Loucy (cell line): ENCODE data around the gene VILL.

Source experiments
- EZH2phosphoT487 ChIP-seq: fragments of 200-600 bp; IDR thresholded peaks from 2 replicates; pipeline ENCODE4 v1.6.1; 2018; ENCODE audit warnings: antibody characterized with exemption, mild to moderate bottlenecking, moderate library complexity, borderline replicate concordance
- TF ChIP-seq, protein P1 (sequence below): fragments of 200-600 bp; sonication (generic); conservative IDR thresholded peaks from 2 replicates; pipeline ENCODE4 v1.5.1; 2014; ENCODE audit warnings: mild to moderate bottlenecking, antibody characterized with exemption, low read length

DNA sequence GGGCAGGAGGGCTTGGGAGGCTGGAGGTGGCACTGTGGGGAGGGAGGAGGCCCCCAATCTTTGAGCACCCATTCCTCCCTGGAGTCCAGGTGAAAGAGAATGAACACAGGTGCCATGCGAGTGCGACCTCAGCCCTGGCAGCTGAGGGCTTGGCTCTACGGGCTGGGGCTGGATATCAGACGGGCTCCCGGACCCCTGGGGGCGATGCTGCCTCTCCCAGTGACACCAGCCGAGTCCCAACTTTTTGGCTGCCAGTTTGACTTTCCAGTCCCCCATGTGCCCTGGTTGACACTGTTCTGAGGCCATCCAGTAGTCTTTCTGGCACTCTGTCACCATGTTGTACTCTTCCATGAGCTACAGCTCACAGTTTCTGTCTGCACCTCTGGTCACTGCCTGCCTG lies 1.2 kb downstream of the VILL start:
- TF ChIP-seq, protein P1, sequence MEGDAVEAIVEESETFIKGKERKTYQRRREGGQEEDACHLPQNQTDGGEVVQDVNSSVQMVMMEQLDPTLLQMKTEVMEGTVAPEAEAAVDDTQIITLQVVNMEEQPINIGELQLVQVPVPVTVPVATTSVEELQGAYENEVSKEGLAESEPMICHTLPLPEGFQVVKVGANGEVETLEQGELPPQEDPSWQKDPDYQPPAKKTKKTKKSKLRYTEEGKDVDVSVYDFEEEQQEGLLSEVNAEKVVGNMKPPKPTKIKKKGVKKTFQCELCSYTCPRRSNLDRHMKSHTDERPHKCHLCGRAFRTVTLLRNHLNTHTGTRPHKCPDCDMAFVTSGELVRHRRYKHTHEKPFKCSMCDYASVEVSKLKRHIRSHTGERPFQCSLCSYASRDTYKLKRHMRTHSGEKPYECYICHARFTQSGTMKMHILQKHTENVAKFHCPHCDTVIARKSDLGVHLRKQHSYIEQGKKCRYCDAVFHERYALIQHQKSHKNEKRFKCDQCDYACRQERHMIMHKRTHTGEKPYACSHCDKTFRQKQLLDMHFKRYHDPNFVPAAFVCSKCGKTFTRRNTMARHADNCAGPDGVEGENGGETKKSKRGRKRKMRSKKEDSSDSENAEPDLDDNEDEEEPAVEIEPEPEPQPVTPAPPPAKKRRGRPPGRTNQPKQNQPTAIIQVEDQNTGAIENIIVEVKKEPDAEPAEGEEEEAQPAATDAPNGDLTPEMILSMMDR, result no peak
- no peak for TF ChIP-seq EZH2phosphoT487
